Amniotic epithelial cell (primary cell): ENCODE measurements around the gene CAMKMT.

Experiments used
- DNase-seq: peaks from one replicate; pipeline ENCODE4 v3.0.0-alpha.2; 2010; ENCODE audit warnings: low read depth

Gene CAMKMT

GRCh38 chr2:44743473-44743872 is 381.7 kb downstream of the CAMKMT start:
- DNase-seq: no peak

- no peak for DNase-seq
Measured at GRCh38 chr2:44744961-44745892, 383.5 kb downstream of the CAMKMT start.

GRCh38 chr2:44745922-44746766 is 384.4 kb downstream of the CAMKMT start:
- no peak for DNase-seq

GRCh38 chr2:44746856-44747615 is 385.3 kb downstream of the CAMKMT start:
- DNase-seq: no peak

GRCh38 chr2:44747794-44748193 is 386.0 kb downstream of the CAMKMT start:
- DNase-seq: no peak

- DNase-seq: no peak
Measured at GRCh38 chr2:44751754-44752479, 390.2 kb downstream of the CAMKMT start.

GRCh38 chr2:44752761-44753160 is 391.0 kb downstream of the CAMKMT start:
- no peak for DNase-seq

GRCh38 chr2:44753552-44754285 is 392.0 kb downstream of the CAMKMT start:
- no peak for DNase-seq

- DNase-seq: no peak
Measured at GRCh38 chr2:44758591-44758990, 396.8 kb downstream of the CAMKMT start.

- peak; percentile 7 for DNase-seq
Measured at GRCh38 chr2:44759823-44760222, 398.1 kb downstream of the CAMKMT start.

GRCh38 chr2:44763275-44763782 is 401.6 kb downstream of the CAMKMT start:
- no peak for DNase-seq

GRCh38 chr2:44766220-44766619 is 404.5 kb downstream of the CAMKMT start:
- DNase-seq: no peak

GRCh38 chr2:44766777-44767176 is 405.0 kb downstream of the CAMKMT start:
- no peak for DNase-seq

- no peak for DNase-seq
Measured at GRCh38 chr2:44767691-44768090, 405.9 kb downstream of the CAMKMT start.

- DNase-seq: no peak
Measured at GRCh38 chr2:44768438-44769236, 406.9 kb downstream of the CAMKMT start.

- DNase-seq: no peak
Measured at GRCh38 chr2:44769349-44770011, 407.7 kb downstream of the CAMKMT start.

- DNase-seq: no peak
Measured at GRCh38 chr2:44770221-44771195, 408.8 kb downstream of the CAMKMT start.

- no peak for DNase-seq
Measured at GRCh38 chr2:44771522-44771921, 409.8 kb downstream of the CAMKMT start.
